Choroid plexus epithelial cell (primary cell): ENCODE data around the gene LDHB.

Source experiments
- DNase-seq: peaks from one replicate; pipeline ENCODE4 v3.0.0-alpha.2; 2010; ENCODE audit warnings: low read depth
- H3K4me3 ChIP-seq: 2 replicates; pipeline ENCODE4 v1.5.1; 2011; ENCODE audit warnings: low read depth, mild to moderate bottlenecking, control low read depth, low read length, moderate library complexity
- TF ChIP-seq, protein P1 (sequence below): conservative IDR thresholded peaks from 2 replicates; pipeline ENCODE4 v1.5.1; 2011; ENCODE audit warnings: low read depth, mild to moderate bottlenecking, control low read depth, inconsistent platforms, low read length, moderate library complexity

LDHB gene

DNA sequence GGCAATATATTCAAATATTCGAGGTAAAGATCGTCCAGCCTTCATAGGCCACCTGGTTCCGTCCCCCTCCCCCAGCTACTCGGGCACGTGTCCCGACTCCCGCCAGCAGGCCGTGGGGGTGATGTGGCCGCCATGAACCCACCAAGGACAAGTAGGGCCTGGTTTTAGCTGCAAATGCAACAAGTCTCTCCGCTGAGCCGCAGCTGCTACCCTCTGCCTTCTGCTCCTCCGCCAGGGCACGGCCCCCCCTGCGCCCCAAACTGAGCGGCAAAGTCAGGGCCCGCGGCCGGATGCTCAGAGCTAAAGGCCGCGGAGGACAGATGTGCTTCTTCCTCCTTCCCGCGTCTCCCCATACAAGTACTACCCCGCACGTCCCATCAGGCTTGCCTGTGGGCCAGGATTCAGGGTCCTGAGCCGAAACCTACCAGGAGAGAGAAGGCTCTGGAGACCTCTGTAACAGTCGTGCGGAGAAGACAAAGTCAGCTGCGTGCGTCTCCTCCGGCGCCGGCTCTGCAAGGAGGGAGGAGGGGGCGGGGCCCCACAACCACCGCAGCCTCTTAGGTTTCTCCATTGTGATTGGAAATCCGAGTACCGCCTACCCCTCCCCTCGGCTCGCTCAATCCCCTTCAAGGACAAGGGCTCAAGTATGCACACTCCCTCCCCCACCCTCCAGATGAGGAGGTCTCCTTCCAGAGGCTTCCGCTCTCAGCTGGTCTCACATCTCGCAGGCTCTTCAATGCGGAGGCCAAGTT is at the start of gene LDHB:
TSS of gene LDHB (minus strand) at position 517 of the 752 bp plus-strand sequence. CDS start 3,171 bp downstream, outside the sequence.
- DNase-seq: peak; percentile 99
- TF ChIP-seq, protein P1, sequence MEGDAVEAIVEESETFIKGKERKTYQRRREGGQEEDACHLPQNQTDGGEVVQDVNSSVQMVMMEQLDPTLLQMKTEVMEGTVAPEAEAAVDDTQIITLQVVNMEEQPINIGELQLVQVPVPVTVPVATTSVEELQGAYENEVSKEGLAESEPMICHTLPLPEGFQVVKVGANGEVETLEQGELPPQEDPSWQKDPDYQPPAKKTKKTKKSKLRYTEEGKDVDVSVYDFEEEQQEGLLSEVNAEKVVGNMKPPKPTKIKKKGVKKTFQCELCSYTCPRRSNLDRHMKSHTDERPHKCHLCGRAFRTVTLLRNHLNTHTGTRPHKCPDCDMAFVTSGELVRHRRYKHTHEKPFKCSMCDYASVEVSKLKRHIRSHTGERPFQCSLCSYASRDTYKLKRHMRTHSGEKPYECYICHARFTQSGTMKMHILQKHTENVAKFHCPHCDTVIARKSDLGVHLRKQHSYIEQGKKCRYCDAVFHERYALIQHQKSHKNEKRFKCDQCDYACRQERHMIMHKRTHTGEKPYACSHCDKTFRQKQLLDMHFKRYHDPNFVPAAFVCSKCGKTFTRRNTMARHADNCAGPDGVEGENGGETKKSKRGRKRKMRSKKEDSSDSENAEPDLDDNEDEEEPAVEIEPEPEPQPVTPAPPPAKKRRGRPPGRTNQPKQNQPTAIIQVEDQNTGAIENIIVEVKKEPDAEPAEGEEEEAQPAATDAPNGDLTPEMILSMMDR: no peak
- peak within 1 kb of the TSS; percentile 98 for H3K4me3 ChIP-seq

DNA sequence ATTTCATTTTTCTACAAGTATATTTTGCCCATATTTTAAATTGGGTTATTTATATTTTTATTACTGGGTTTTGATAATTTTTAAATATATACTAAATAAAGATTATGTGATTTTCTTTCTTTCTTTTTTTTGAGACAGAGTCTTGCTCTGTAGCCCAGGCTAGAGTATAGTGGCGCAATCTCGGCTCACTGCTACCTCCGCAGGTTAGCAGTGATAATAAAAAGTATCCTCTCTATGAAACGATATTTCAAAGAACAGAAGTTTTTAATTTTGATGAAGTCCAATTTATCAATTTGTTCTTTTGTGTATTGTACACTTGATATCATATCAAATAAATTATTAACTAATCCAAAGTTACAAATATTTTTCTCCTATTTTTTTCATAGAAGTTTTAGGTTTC is 47.2 kb upstream of the LDHB start:
- H3K4me3 ChIP-seq: no peak overlapping the region
- no peak for DNase-seq
- TF ChIP-seq, protein P1: no peak

DNA sequence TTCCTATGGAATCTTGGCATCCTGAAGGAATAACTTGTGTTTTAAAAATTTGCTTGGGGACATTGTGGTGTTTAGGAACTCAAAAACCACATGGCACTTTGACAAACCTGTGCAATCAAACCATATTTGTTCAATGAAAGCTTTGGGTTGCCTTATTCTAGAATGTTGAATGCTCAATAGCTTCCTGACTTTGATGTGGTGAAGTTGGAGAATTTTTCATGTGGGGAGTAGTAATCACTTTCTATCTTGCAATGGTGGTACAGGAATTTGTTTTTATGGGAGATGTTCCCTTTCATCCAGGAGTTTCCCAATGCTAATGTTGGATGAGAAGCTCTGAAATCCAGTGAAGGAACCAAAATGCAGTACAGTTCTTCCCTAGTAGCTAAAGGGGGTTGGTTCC is 42.2 kb upstream of the LDHB start:
- H3K4me3 ChIP-seq: no peak overlapping the region
- TF ChIP-seq, protein P1: no peak
- DNase-seq: no peak

DNA sequence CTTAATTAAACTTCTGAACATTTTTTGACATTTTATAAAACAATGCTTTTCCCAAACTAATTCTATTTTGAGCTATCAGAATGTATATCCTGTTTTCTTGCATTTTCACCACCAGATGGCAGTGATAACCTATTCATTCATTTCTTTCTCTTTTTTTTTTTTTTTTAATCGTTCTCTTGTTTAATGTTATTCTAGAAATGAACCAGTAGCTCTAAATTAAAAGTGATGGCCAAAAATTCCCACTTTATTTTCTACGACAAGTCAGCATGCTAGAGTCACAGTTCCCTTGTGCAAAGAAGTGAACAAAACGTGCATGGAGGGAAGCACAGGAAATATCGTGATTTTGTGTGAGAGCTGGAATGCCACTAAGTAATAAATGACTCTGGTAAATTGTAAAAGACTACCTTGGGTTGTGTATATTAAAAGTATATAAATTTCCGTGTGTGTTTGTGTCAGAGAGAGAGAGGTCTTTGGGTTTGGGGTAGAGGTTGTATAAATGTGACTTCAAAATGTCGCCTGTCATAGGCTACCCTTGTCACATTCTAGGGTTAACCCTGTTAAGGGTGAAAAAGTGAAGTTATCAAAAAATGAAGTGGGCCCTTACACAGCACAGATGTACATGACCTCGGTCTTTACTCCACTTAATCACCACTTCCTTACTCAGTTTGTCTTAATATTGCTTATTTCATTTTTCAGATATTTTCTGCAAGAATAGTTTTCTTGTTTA is 40.4 kb upstream of the LDHB start:
- H3K4me3 ChIP-seq: no peak overlapping the region
- peak; percentile 64 for DNase-seq
- TF ChIP-seq, protein P1: peak; percentile 52

DNA sequence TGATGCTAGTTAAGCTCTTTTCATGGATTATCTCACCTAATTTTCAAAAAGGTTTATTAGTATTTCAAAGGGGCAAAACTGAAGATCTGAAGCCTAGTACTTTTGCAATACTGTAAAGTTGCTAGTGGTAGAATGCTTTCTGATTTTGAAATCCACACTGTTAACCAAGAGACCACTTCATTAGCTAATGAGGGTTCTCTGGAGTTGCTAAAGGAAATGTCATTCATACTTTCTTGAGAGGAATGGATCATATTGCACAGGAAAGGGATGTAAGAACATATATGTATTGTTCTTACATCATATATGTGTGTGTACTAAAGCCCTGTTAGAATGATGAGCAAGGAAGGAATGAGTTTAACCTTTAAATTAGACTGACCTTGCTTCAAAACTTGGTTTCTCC is 39.0 kb upstream of the LDHB start:
- no peak overlapping the region for H3K4me3 ChIP-seq
- DNase-seq: peak; percentile 18
- TF ChIP-seq, protein P1: no peak

DNA sequence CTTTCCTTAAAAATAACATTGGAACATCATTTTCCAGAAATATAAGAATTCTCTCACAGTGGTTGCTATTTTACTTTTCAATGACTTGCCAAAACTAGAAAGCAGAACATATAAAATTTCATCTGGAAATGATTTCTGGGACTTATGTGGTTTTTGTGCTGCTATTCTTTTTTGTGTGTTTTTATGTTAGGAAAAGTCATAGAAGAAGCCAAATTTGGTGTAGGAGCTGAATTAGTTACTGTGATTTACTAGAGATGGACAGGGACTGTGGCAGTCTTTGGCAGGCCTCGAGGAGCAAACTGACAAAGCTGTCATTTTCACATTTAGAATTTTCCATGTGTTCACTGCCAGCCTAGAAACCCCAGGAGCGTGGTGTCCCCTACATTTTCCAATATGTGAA is 38.3 kb upstream of the LDHB start:
- TF ChIP-seq, protein P1: no peak
- DNase-seq: no peak
- no peak overlapping the region for H3K4me3 ChIP-seq
